BJ (cell line): ENCODE measurements around the gene ROS1. TPM values are rescaled to one million over a fixed set of nuclear protein-coding genes. Genes with fewer than 3 reads are reported as not detected.

Source experiments
- CTCF ChIA-PET: fragments of 350-600 bp; formaldehyde crosslinking; extraction: SDS; loops from one replicate; lab custom pipeline; 2021; ENCODE audit warnings: antibody characterized with exemption, inconsistent platforms; lab: Yijun Ruan, JAX
- POLR2A ChIA-PET: fragments of 300-600 bp; sonication (Branson Sonifier 250); formaldehyde crosslinking; extraction: SDS; loops from one replicate; lab custom pipeline; 2021; ENCODE audit warnings: antibody characterized with exemption; lab: Charles Lee
- DNase-seq: peaks from one replicate; pipeline ENCODE4 v3.0.0-alpha.2; 2011; ENCODE audit warnings: low read depth
- H3K27me3 ChIP-seq: 2 replicates; pipeline ENCODE4 v1.6.0; 2011; ENCODE audit warnings: low read length; ENCODE audit not compliant: control insufficient read depth, insufficient read depth
- H3K36me3 ChIP-seq: 2 replicates; pipeline ENCODE4 v1.5.1; 2011; ENCODE audit warnings: low read length; ENCODE audit not compliant: control insufficient read depth, insufficient read depth
- H3K4me3 ChIP-seq: 2 replicates; pipeline ENCODE4 v1.5.1; 2011; ENCODE audit warnings: low read depth, mild to moderate bottlenecking, control low read depth, low read length
- polyA plus RNA-seq: library from polyadenylated mRNA; depleted of rRNA; stranded (reverse); fragments of >200 nt; gene quantifications from 2 replicates; pipeline ENCODE4 v1.2.3, GENCODE V29; 2011
- TF ChIP-seq, protein P1 (sequence below): IDR thresholded peaks from 2 replicates; pipeline ENCODE4 v1.5.1; 2011; ENCODE audit warnings: low read depth, mild to moderate bottlenecking, control low read depth, inconsistent platforms, low read length, moderate library complexity; ENCODE audit not compliant: insufficient read depth

The ROS1 gene
- polyA plus RNA-seq, 1 experiment = 0.16 TPM

DNA sequence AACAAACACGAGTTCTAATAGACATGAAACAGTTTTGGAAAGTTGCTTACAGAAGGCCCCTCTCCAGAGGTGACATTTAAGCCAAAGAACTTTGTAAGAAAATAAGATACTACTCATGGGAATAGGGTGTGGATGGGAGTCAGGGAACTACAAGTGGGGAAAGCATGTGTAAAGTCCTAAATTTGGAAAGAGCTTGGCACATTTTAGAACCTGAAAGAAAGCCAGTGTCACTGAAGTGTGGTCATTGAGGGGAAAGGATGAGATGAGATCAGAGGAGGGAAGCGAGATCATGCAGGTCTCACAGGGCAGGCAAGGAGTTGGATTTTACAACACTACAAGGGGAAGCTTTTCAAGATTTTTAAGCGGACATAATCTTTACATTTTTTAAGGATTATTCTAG lies 122.4 kb downstream of the ROS1 start:
- ChIA-PET CTCF (interaction anchor here (1.5 kb wide), 1 partner anchor 9 kb away, joined by 3 read pairs; no protein-coding TSS in a partner anchor), POLR2A (no interaction called here)
- H3K27me3 ChIP-seq = no peaks in the 10 kb centered on the region; the same call in 1 of the 2 replicates
- no peak overlapping the region for H3K4me3 ChIP-seq
- no peaks in the 10 kb centered on the region for H3K36me3 ChIP-seq
- TF ChIP-seq, protein P1, sequence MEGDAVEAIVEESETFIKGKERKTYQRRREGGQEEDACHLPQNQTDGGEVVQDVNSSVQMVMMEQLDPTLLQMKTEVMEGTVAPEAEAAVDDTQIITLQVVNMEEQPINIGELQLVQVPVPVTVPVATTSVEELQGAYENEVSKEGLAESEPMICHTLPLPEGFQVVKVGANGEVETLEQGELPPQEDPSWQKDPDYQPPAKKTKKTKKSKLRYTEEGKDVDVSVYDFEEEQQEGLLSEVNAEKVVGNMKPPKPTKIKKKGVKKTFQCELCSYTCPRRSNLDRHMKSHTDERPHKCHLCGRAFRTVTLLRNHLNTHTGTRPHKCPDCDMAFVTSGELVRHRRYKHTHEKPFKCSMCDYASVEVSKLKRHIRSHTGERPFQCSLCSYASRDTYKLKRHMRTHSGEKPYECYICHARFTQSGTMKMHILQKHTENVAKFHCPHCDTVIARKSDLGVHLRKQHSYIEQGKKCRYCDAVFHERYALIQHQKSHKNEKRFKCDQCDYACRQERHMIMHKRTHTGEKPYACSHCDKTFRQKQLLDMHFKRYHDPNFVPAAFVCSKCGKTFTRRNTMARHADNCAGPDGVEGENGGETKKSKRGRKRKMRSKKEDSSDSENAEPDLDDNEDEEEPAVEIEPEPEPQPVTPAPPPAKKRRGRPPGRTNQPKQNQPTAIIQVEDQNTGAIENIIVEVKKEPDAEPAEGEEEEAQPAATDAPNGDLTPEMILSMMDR = no peak
- no peak for DNase-seq

DNA sequence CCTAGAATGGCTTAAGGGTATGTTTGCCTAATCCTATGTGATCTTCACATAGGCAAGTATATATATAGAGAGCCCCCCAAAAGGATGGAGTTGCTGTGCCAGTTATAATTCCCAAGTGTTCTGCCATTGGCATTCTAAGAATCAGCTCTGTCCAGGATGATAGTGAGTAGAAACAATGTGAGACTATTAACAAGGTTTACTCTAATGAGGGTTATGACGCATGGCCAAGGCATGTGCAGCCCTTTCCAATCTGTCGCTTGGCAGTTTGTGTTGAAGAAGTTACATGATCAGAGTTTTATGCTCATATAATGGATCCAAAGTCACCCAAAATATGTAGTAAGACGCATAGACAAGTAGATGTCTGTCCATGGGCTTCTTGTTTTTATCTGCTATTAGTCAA lies 126.8 kb downstream of the ROS1 start:
- Histone ChIP-seq H3K36me3 (no peaks in the 10 kb centered on the region), H3K27me3 (no peaks in the 10 kb centered on the region), H3K4me3 (no peak overlapping the region)
- ChIA-PET POLR2A (no interaction called here), CTCF (interaction anchor here (0.6 kb wide), 1 partner anchor 866 kb away, joined by 3 read pairs; no protein-coding TSS in a partner anchor)
- DNase-seq = no peak
- TF ChIP-seq, protein P1 = no peak

DNA sequence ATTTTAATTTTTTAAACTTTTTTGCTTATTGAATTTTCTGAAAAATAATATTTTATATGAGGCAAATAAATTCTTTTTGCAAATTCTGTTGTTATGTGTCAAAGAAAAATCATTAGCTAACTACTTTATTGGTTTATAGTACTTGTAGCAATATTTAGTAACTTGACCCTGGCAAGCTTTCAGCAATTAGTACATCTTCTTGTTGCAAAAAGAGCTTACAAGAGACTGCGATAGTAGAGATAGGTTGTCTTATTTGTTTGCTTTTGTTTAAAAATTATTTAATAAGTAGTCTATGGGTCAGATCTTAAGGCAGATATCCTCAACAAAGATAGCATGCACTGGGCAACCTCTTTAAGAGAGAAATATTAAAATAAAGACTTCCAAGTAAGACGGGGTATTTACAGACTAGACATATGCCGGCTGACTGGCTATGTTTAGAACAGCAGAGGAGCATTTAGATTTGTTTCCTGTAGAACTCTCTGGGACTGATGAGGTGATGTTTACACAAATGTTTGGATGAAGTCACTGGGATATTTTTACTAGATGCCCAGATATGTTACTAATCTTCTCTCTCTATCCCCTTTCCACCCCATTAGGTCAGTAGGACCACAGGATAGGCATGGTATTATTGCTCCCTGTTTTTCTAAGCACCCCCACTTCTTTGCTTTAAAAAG lies 135.4 kb downstream of the ROS1 start:
- no peak for DNase-seq
- TF ChIP-seq, protein P1 = no peak
- CTCF ChIA-PET = no interaction called here

DNA sequence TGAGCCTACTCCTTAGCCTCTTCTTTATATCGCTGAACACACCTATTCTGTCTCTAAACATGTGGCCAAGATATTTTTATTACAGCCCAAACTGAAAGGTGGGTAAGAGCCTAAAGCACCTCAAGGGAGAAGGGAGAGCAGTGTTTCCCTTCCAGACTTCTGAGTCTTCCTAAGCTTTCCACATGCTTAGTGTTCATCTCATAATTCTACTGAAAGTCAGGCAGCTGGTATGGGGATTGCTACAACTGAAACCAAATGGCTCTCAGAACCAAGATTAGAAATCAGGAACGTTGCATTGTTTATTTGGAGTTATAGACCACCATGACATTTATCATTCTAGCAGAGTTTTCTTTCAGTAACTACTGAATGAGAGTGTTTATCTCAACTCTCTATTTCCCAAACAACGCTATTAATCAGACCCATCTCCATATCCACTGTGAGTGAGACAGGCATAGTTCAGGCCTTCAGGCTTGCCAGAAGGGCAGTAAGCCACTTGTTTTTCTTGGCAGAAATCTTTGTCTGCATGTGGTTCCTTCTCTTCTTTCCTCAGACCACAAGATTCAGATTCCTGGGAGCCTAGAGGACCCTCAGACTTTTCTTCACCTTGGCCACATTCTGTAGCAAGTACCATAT lies 137.5 kb downstream of the ROS1 start:
- Histone ChIP-seq H3K36me3 (no peaks in the 10 kb centered on the region), H3K27me3 (no peaks in the 10 kb centered on the region), H3K4me3 (no peak overlapping the region)
- TF ChIP-seq, protein P1 = no peak
- POLR2A ChIA-PET = no interaction called here
- CTCF ChIA-PET = no interaction called here
- no peak for DNase-seq

More for the DNA sequence above, 135.4 kb downstream of the ROS1 start:
- Histone ChIP-seq H3K4me3 (no peak overlapping the region), H3K36me3 (no peaks in the 10 kb centered on the region), H3K27me3 (no peaks in the 10 kb centered on the region)
- POLR2A ChIA-PET = interaction anchor here (0.6 kb wide), 1 partner anchor 279 kb away, joined by 4 read pairs; no protein-coding TSS in a partner anchor

DNA sequence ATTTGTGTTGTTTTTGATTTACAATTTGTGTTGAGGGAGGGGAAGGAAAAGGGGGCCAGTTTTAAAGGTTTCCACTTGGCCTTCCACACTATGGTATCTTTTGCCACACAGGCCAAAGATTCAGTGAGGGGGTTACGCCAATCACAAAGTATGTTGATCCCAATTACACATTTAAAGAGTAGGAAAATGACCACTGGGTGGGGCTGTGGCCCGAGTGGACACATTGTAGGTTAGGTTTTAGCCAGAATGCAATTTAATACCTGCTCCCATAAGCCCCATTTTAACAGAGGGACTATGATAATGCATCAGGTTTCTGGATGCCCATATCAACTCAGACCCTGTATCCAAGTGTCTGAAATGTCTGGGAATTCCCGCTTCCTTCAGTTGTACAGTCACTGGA lies 144.8 kb downstream of the ROS1 start:
- Histone ChIP-seq H3K36me3 (no peaks in the 10 kb centered on the region), H3K4me3 (no peak overlapping the region), H3K27me3 (no peaks in the 10 kb centered on the region; the same call in 1 of the 2 replicates)
- ChIA-PET POLR2A (no interaction called here), CTCF (interaction anchor here (0.8 to 1.6 kb wide), 2 partner anchors 11 to 32 kb away, joined by 4 read pairs; no protein-coding TSS in a partner anchor)
- TF ChIP-seq, protein P1 = peak; percentile 23; the same call in 1 of the 2 replicates
- DNase-seq = no peak
